22Rv1 (cell line): Measurements from ENCODE around the gene BCKDK.

Source experiments
- ZFX ChIP-seq: fragments of 450-650 bp; IDR thresholded peaks from 2 replicates; pipeline ENCODE4 v1.6.1; 2017; ENCODE audit warnings: antibody characterized with exemption, borderline replicate concordance
- TF ChIP-seq, protein P1 (sequence below): fragments of 450-650 bp; IDR thresholded peaks from 2 replicates; pipeline ENCODE4 v1.5.1; 2017; ENCODE audit warnings: mild to moderate bottlenecking

DNA sequence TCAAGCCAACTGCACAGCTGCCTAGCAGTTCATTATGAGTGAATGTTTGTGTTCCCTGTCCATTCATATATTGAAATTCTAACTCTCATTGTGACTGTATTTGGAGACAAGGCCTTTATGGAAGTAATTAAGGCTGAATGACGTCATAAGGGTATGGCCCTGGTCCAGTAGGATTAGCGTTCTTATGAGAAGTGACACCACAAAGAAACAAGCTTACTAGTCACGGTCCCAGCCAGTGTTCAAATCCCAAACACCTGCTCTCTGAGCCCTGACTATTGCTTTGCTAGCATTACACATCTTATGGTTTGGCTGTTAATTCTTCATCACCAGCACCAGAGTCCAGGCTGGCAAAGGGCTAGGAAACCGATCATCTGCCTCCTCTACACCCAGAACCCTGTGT, 36.3 kb upstream of the BCKDK start:
- TF ChIP-seq, protein P1, sequence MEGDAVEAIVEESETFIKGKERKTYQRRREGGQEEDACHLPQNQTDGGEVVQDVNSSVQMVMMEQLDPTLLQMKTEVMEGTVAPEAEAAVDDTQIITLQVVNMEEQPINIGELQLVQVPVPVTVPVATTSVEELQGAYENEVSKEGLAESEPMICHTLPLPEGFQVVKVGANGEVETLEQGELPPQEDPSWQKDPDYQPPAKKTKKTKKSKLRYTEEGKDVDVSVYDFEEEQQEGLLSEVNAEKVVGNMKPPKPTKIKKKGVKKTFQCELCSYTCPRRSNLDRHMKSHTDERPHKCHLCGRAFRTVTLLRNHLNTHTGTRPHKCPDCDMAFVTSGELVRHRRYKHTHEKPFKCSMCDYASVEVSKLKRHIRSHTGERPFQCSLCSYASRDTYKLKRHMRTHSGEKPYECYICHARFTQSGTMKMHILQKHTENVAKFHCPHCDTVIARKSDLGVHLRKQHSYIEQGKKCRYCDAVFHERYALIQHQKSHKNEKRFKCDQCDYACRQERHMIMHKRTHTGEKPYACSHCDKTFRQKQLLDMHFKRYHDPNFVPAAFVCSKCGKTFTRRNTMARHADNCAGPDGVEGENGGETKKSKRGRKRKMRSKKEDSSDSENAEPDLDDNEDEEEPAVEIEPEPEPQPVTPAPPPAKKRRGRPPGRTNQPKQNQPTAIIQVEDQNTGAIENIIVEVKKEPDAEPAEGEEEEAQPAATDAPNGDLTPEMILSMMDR: no peak
- TF ChIP-seq ZFX: no peak
